Right lobe of liver (tissue), 4 donors: ENCODE measurements around the gene SNUPN.

ENCODE experiments used
- POLR2A ChIP-seq: fragments of 450-650 bp; IDR thresholded peaks from one replicate; pipeline ENCODE4 v1.6.1; 2017; ENCODE audit warnings: antibody characterized with exemption, mild to moderate bottlenecking
- TF ChIP-seq, protein P1 (sequence below), 4 donors: fragments of 200-600 bp in 3 of 4; fragments of 450-650 bp in 1 of 4; IDR thresholded peaks; one replicate each; pipeline versions ENCODE4 v1.5.1 to v1.8.0; 2016 to 2022; ENCODE audit warnings: antibody characterized with exemption in 4 of 4, mild to moderate bottlenecking in 2 of 4
- donor health status: DM: no; HTN: no; CAD: no.
- donor health status: DM: no; HTN: no; CAD: no.
- donor health status: DM: no; HTN: yes; CAD: no.

GRCh38 chr15:75639709-75640482 is 14.4 kb upstream of the SNUPN start, which contains the start of gene IMP3:
- TF ChIP-seq, protein P1, sequence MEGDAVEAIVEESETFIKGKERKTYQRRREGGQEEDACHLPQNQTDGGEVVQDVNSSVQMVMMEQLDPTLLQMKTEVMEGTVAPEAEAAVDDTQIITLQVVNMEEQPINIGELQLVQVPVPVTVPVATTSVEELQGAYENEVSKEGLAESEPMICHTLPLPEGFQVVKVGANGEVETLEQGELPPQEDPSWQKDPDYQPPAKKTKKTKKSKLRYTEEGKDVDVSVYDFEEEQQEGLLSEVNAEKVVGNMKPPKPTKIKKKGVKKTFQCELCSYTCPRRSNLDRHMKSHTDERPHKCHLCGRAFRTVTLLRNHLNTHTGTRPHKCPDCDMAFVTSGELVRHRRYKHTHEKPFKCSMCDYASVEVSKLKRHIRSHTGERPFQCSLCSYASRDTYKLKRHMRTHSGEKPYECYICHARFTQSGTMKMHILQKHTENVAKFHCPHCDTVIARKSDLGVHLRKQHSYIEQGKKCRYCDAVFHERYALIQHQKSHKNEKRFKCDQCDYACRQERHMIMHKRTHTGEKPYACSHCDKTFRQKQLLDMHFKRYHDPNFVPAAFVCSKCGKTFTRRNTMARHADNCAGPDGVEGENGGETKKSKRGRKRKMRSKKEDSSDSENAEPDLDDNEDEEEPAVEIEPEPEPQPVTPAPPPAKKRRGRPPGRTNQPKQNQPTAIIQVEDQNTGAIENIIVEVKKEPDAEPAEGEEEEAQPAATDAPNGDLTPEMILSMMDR (IDR thresholded peaks at IDR 0.05) = no peak
- TF ChIP-seq POLR2A = peak; percentile 99
